Activated CD8-positive, alpha-beta T cell treated with anti-CD3 and anti-CD28 coated beads for 36 hours (primary cell): ENCODE measurements around the gene MTMR3. TPM values are rescaled to one million over a fixed set of nuclear protein-coding genes. Genes with fewer than 3 reads are reported as not detected.
A peak's percentile ranks its signal among the peaks of the same experiment; 100 is the strongest.

Experiments used
- ATAC-seq: fragments of 200-7000 bp; cut with Tn5 transposase; one replicate; pipeline ENCODE4 v1.10.0; 2021; ENCODE audit warnings: mild to moderate bottlenecking, moderate library complexity
- CTCF ChIA-PET: fragments of 350-600 bp; sonication (Branson Sonifier 250); formaldehyde crosslinking; loops from one replicate; lab custom pipeline; 2021; ENCODE audit warnings: antibody characterized with exemption; lab: Charles Lee
- POLR2A ChIA-PET: fragments of 350-600 bp; sonication (Branson Sonifier 250); formaldehyde crosslinking; loops from one replicate; lab custom pipeline; 2021; ENCODE audit warnings: antibody characterized with exemption; lab: Charles Lee
- DNase-seq: peaks from one replicate; pipeline ENCODE4 v3.0.0-alpha.2; 2020
- H3K27ac Mint-ChIP-seq: one replicate; pipeline ENCODE4 v1.8.0; 2021; ENCODE audit warnings: mild to moderate bottlenecking, mixed read lengths
- H3K27me3 Mint-ChIP-seq: one replicate; pipeline ENCODE4 v1.8.0; 2021; ENCODE audit warnings: mixed read lengths
- H3K36me3 Mint-ChIP-seq: one replicate; pipeline ENCODE4 v1.8.0; 2021; ENCODE audit warnings: low read depth, mixed read lengths
- H3K4me1 Mint-ChIP-seq: one replicate; pipeline ENCODE4 v1.8.0; 2021; ENCODE audit warnings: low read depth, mixed read lengths
- H3K4me3 Mint-ChIP-seq: one replicate; pipeline ENCODE4 v1.8.0; 2021; ENCODE audit warnings: mild to moderate bottlenecking, moderate library complexity, mixed read lengths
- H3K9me3 Mint-ChIP-seq: one replicate; pipeline ENCODE4 v1.8.0; 2021; ENCODE audit warnings: mixed read lengths
- intact Hi-C: fragments of 100-400 bp; cut with micrococcal nuclease; formaldehyde crosslinking; loops from one replicate; pipeline ENCODE4 v1.10.0; 2022
- total RNA-seq, 2 experiments: library from RNA; stranded (reverse); gene quantifications; one replicate each; pipeline ENCODE4 v1.2.3, GENCODE V29; 2021
- TF ChIP-seq, protein P1 (sequence below): fragments of 200-600 bp; IDR thresholded peaks from one replicate; pipeline ENCODE4 v1.8.0; 2022; ENCODE audit warnings: antibody characterized with exemption, mild to moderate bottlenecking

The MTMR3 gene
- total RNA-seq, 2 experiments from 2014 or later: 19.5 to 21.3 TPM

DNA sequence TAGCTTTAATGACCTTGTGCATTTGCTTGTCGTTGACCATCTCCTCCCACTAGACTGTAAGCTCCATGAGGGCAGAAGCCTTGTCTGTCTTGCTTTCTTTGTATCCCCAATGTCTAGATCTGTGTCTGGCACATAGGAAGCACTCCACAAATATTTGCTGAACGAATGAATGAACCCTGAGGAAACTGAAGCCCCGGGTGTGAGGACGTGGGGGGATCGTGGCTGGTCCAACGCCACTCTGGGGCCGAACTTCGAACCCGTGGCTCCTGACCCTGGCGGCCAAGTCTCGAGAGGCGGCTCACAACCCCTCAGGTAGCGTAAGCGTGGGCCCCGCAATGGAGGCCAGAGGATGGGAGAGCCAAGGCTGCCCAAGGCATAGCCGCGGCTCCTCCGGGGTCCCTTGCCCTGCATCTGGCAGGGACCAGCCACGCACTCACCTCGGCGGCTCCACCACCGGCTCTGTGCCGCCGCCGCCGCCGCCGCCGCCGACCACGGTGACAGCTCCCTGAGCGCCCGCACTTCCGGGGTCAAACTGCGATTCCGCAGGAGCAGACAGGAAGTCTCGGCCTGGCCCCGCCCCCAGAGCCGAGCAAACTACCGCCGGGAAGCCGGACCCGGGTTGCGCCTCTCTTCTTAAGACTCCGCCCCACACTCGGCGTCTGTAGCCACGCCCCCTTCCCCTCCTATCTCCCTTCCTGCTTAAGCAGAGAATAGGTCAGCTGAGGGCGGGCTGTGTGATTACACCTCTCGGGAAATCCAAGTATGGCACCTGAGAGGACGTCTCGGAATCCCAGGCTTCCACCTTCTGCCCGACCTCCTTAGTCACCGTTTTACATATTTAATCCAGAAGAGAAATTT lies 45.0 kb upstream of the MTMR3 start, which contains the start of gene ASCC2:
TSS of gene ASCC2 (minus strand) at position 534 of the 858 bp plus-strand sequence. CDS start 5,949 bp downstream, outside the sequence.
- DNase-seq: peak; percentile 100
- ATAC-seq: peak; percentile 99

GRCh38 chr22:29838599-29838956 lies 44.4 kb upstream of the MTMR3 start:
- intact Hi-C loops: no loop called here
- Mint-ChIP-seq H3K27me3 (no peaks in the 10 kb centered on the region), H3K36me3 (peaks cover 7% of the 10 kb centered on the region), H3K27ac (peak overlapping the region; percentile 97), H3K4me3 (peak overlapping the region; percentile 95), H3K9me3 (peaks cover 2% of the 10 kb centered on the region), H3K4me1 (peaks cover 27% of the 10 kb centered on the region)
- peak; percentile 18 for ATAC-seq
- POLR2A ChIA-PET: interaction anchor here (1.4 to 2.1 kb wide), 2 partner anchors 10 to 34 kb away, joined by 3 to 8 read pairs; no protein-coding TSS in a partner anchor
- CTCF ChIA-PET: interaction anchor here (1.2 to 2.4 kb wide), 3 partner anchors 9 to 451 kb away, joined by 3 to 9 read pairs (median 4); partner anchors contain the start of gene CASTOR1
- no peak for DNase-seq
- TF ChIP-seq, protein P1, sequence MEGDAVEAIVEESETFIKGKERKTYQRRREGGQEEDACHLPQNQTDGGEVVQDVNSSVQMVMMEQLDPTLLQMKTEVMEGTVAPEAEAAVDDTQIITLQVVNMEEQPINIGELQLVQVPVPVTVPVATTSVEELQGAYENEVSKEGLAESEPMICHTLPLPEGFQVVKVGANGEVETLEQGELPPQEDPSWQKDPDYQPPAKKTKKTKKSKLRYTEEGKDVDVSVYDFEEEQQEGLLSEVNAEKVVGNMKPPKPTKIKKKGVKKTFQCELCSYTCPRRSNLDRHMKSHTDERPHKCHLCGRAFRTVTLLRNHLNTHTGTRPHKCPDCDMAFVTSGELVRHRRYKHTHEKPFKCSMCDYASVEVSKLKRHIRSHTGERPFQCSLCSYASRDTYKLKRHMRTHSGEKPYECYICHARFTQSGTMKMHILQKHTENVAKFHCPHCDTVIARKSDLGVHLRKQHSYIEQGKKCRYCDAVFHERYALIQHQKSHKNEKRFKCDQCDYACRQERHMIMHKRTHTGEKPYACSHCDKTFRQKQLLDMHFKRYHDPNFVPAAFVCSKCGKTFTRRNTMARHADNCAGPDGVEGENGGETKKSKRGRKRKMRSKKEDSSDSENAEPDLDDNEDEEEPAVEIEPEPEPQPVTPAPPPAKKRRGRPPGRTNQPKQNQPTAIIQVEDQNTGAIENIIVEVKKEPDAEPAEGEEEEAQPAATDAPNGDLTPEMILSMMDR: no peak

More for the DNA sequence above, 45.0 kb upstream of the MTMR3 start, which contains the start of gene ASCC2:
- ChIA-PET POLR2A (interaction anchor here (0.8 to 2.1 kb wide), 7 partner anchors 9 to 233 kb away, joined by 3 to 8 read pairs (median 3); partner anchors contain the start of genes UQCR10 and ZMAT5), CTCF (interaction anchor here (0.9 to 2.4 kb wide), 7 partner anchors 9 to 451 kb away, joined by 3 to 9 read pairs (median 3); partner anchors contain the start of genes CASTOR1, MTMR3 and THOC5)
- H3K4me3 Mint-ChIP-seq: peak within 1 kb of the TSS; percentile 95
- no peaks in the 10 kb centered on the region for H3K27me3 Mint-ChIP-seq
- peaks cover 7% of the 10 kb centered on the region for H3K36me3 Mint-ChIP-seq
- intact Hi-C loops: no loop called here
- TF ChIP-seq, protein P1: no peak
- peaks cover 27% of the 10 kb centered on the region for H3K4me1 Mint-ChIP-seq
- peak within 1 kb of the TSS; percentile 97 for H3K27ac Mint-ChIP-seq
- peaks cover 2% of the 10 kb centered on the region for H3K9me3 Mint-ChIP-seq

GRCh38 chr22:29839039-29839438 lies 43.9 kb upstream of the MTMR3 start:
- Mint-ChIP-seq H3K4me1 (peaks cover 27% of the 10 kb centered on the region), H3K36me3 (peaks cover 7% of the 10 kb centered on the region), H3K4me3 (peak overlapping the region; percentile 95), H3K27ac (peak overlapping the region; percentile 97), H3K9me3 (peaks cover 2% of the 10 kb centered on the region), H3K27me3 (no peaks in the 10 kb centered on the region)
- TF ChIP-seq, protein P1: no peak
- intact Hi-C loops: no loop called here
- ChIA-PET POLR2A (interaction anchor here (1.4 kb wide), 1 partner anchor 33 kb away, joined by 3 read pairs; no protein-coding TSS in a partner anchor), CTCF (interaction anchor here (2.4 kb wide), 1 partner anchor 166 kb away, joined by 9 read pairs; no protein-coding TSS in a partner anchor)
- no peak for DNase-seq
- no peak for ATAC-seq

DNA sequence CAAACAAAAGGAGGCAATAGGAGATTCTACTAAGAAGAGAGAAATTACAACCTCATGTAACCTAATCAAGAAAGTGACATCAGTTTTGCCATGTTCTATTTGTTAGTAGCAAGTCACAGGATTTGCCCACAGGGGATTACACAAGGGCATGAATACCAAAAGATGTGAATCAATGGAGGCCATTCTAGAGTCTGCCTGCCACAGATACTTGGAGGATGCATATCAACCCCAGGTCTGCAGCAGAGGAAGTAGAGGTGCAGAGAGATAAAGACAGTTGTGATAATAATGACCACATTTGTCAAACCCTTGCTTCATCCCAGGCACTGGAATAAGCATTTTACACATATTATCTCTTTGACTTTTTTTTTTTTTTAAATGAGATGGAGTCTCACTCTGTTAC lies 42.5 kb upstream of the MTMR3 start:
- no peak overlapping the region for H3K27ac Mint-ChIP-seq
- peaks cover 4% of the 10 kb centered on the region for H3K36me3 Mint-ChIP-seq
- H3K4me1 Mint-ChIP-seq: peaks cover 26% of the 10 kb centered on the region
- no peak overlapping the region for H3K4me3 Mint-ChIP-seq
- intact Hi-C loops: no loop called here
- no peak for ATAC-seq
- no peaks in the 10 kb centered on the region for H3K27me3 Mint-ChIP-seq
- DNase-seq: no peak
- peaks cover 2% of the 10 kb centered on the region for H3K9me3 Mint-ChIP-seq
- CTCF ChIA-PET: no interaction called here
- TF ChIP-seq, protein P1: no peak
- POLR2A ChIA-PET: no interaction called here
